Measurements from ENCODE around the gene RPS10.

RPS10 gene

DNA sequence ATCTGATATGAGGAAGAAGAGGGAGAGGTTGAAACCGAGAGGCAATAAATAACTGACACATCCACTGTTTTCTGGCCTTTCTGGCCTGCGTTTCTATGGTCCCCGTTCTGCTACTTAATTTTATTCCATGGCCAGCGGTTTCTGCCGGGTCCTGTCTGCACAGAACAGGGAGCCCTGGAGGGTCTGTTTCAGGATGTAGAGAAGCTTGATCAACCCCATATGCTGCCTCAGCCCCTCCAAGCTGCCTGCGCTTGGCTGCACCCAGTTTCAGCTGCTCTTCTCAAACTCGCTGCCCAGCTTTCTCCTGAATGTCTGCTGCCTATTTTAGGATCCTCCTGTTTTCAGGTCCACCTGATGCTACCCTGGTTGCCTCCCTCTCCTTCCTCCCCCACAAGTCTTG, 21.5 kb upstream of the RPS10 start:
- Histone ChIP-seq H2AFZ (ENCODE audit: low read length, unreplicated experiment) (no peak overlapping the region), H3K27ac (ENCODE audit: low read depth, low read length) (no peak overlapping the region), H3K36me3 (ENCODE audit: insufficient read depth, low read length) (no peaks in the 10 kb centered on the region), H3K27me3 (ENCODE audit: insufficient read depth, low read length) (peaks cover 6% of the 10 kb centered on the region; the same call in 1 of the 2 replicates), H3K4me1 (ENCODE audit: control insufficient read depth, insufficient read depth, low read length, unreplicated experiment) (no peaks in the 10 kb centered on the region), H3K79me2 (ENCODE audit: control insufficient read depth, insufficient read depth, low read length, unreplicated experiment) (no peaks in the 10 kb centered on the region), H3K4me3 (ENCODE audit: low read depth, low read length) (no peak overlapping the region)

DNA sequence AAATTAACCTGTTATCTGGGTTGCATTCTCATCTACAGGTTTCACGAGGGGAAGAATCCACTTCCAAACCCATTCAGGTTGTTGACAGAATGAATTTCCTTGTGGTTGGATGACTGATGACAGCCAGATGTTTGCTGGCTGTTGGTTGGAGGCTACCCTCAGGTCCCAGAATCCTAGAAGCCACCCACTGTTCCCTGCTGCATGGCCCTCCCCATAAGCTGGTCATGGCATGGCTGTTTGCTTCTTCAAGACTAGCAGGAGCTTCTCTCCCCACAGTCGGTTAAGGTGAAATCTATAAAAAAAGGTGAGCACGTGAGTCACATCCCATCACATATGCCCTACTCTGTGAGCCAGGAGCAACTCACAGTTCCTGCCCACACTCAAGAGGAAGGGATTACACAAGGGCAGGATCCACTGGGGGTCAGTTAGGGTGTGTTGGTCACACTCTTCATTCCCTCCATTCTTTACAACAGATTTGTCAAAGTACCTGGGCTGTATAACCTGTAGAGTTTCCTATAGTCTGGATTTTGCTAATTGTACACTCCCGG, 19.5 kb upstream of the RPS10 start:
- H2AFZ ChIP-seq (ENCODE audit: low read length, unreplicated experiment), result no peak overlapping the region

DNA sequence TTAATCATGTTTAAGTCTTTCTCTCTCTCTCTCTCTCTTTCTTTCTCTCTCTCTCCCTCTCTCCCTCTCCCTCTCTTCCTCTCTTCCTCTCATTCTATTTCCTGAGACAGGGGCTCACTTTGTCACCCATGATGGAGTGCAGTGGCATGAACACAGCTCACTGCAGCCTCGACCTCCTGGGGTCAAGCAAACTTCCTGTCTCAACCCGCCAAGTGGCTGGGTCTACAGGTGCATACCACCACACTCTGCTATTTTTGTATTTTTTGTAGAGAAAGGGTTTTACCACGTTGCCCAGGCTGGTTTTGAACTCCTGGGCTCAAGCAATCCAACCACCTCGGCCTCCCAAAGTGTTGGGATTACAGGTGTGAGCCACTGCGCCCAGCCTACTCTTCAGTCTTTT, 15.7 kb upstream of the RPS10 start:
- no peak overlapping the region for H3K4me3 ChIP-seq (ENCODE audit: low read depth, low read length)
- no peaks in the 10 kb centered on the region for H3K4me1 ChIP-seq (ENCODE audit: control insufficient read depth, insufficient read depth, low read length, unreplicated experiment)
- no peak overlapping the region for H2AFZ ChIP-seq (ENCODE audit: low read length, unreplicated experiment)
- H3K36me3 ChIP-seq (ENCODE audit: insufficient read depth, low read length), result no peaks in the 10 kb centered on the region
- H3K27me3 ChIP-seq (ENCODE audit: insufficient read depth, low read length), result peaks cover 3% of the 10 kb centered on the region; the same call in 1 of the 2 replicates
- H3K27ac ChIP-seq (ENCODE audit: low read depth, low read length), result no peak overlapping the region
- H3K79me2 ChIP-seq (ENCODE audit: control insufficient read depth, insufficient read depth, low read length, unreplicated experiment), result no peaks in the 10 kb centered on the region

More for the DNA sequence above, 19.5 kb upstream of the RPS10 start:
- Histone ChIP-seq H3K4me3 (ENCODE audit: low read depth, low read length) (no peak overlapping the region), H3K36me3 (ENCODE audit: insufficient read depth, low read length) (no peaks in the 10 kb centered on the region), H3K27ac (ENCODE audit: low read depth, low read length) (no peak overlapping the region), H3K27me3 (ENCODE audit: insufficient read depth, low read length) (peaks cover 6% of the 10 kb centered on the region; the same call in 1 of the 2 replicates), H3K4me1 (ENCODE audit: control insufficient read depth, insufficient read depth, low read length, unreplicated experiment) (no peaks in the 10 kb centered on the region), H3K79me2 (ENCODE audit: control insufficient read depth, insufficient read depth, low read length, unreplicated experiment) (no peaks in the 10 kb centered on the region)

DNA sequence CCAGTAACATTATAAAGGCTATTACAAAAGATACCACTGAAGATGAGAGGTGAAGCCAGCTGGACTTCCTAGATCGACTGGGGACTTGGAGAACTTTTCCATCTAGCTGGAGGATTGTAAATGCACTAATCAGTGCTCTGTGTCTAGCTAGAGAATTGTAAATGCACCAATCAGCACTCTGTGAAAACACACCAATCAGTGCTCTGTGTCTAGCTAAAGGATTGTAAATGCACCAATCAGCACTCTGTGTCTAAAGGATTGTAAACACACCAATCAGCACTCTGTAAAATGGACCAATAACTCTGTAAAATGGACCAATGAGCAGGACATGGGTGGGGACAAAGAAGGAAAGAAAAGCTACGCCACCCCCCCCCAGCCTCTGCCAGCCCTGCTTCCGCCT, 13.6 kb upstream of the RPS10 start:
- Histone ChIP-seq H3K4me3 (ENCODE audit: low read depth, low read length) (no peak overlapping the region), H3K79me2 (ENCODE audit: control insufficient read depth, insufficient read depth, low read length, unreplicated experiment) (no peaks in the 10 kb centered on the region), H2AFZ (ENCODE audit: low read length, unreplicated experiment) (no peak overlapping the region), H3K27ac (ENCODE audit: low read depth, low read length) (no peak overlapping the region), H3K4me1 (ENCODE audit: control insufficient read depth, insufficient read depth, low read length, unreplicated experiment) (no peaks in the 10 kb centered on the region), H3K27me3 (ENCODE audit: insufficient read depth, low read length) (no peaks in the 10 kb centered on the region), H3K36me3 (ENCODE audit: insufficient read depth, low read length) (no peaks in the 10 kb centered on the region)

DNA sequence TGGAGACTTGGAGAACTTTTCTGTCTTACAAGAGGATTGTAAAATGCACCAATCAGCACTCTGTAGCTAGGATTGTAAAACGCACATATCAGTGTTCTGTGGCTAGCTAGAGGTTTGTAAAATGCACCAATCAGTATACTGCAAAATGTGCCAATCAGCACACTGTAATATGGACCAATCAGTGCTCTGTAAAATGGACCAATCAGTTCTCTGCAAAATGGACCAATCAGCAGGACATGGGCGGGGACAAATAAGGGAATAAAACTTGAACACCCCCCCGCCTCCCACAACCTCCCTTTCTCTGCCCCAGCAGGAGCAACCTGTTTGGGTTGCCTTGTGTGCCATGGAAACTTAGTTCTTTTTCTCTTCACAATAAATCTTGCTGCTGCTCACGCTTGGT, 12.8 kb upstream of the RPS10 start:
- no peaks in the 10 kb centered on the region for H3K4me1 ChIP-seq (ENCODE audit: control insufficient read depth, insufficient read depth, low read length, unreplicated experiment)
- H3K36me3 ChIP-seq (ENCODE audit: insufficient read depth, low read length), result no peaks in the 10 kb centered on the region
- no peak overlapping the region for H3K27ac ChIP-seq (ENCODE audit: low read depth, low read length)
- no peaks in the 10 kb centered on the region for H3K27me3 ChIP-seq (ENCODE audit: insufficient read depth, low read length)
- no peak overlapping the region for H3K4me3 ChIP-seq (ENCODE audit: low read depth, low read length)
- no peak overlapping the region for H2AFZ ChIP-seq (ENCODE audit: low read length, unreplicated experiment)
- no peaks in the 10 kb centered on the region for H3K79me2 ChIP-seq (ENCODE audit: control insufficient read depth, insufficient read depth, low read length, unreplicated experiment)

DNA sequence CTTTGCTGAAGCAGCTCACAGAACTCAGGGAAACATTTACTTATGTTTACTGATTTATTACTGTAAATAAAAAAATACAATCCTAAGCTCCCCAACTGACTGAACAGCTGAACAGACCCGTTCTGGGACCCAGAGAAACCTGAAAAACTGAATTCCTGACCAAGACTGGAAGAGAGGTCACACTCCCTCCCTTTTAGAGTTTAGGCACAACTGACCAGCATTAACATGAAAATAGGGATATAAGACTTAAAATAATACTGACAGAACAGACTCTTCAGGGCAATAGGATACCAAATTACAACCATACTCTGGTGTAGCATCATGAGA, 11.7 kb upstream of the RPS10 start:
- Histone ChIP-seq H3K36me3 (ENCODE audit: insufficient read depth, low read length) (no peaks in the 10 kb centered on the region), H3K4me3 (ENCODE audit: low read depth, low read length) (no peak overlapping the region), H2AFZ (ENCODE audit: low read length, unreplicated experiment) (no peak overlapping the region), H3K4me1 (ENCODE audit: control insufficient read depth, insufficient read depth, low read length, unreplicated experiment) (no peaks in the 10 kb centered on the region), H3K27me3 (ENCODE audit: insufficient read depth, low read length) (no peaks in the 10 kb centered on the region), H3K79me2 (ENCODE audit: control insufficient read depth, insufficient read depth, low read length, unreplicated experiment) (no peaks in the 10 kb centered on the region), H3K27ac (ENCODE audit: low read depth, low read length) (no peak overlapping the region)

DNA sequence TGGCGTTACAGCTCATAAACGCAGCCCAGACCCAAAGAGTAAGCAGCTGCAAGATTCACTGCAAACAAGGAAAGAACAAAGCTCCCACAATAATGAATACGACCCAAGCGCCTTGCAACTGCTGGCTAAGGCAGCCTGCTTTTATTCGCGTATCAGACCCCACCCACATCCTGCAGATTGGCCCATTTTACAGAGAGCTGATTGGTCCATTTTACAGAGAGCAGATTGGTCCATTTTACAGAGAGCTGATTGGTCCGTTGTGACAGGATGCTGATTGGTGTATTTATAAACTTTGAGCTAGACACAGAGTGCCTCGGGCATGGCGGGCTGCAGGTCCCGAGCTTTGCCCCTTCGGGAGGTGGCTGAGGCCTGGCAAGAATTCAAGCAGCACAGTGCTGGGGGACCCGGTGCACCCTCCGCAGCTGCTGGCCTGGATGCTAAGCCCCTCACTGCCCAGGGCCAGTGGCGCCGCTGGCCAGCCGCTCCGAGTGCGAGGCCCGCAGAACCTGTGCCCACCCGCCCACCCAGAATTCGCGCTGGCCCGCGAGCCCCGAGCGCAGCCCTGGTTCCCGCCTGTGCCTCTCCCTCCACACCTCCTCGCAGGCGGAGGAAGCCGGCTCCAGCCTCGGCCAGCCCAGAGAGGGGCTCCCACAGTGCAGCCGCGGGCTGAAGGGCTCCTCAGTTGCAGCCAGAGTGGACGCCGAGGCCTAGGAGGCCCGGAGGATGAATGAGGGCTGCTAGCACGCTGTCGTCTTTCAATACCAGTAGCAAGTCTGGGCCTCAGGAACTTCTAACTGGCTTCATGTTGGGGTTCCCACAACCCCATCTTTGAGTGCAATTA, 11.2 kb upstream of the RPS10 start:
- Histone ChIP-seq H3K27ac (ENCODE audit: low read depth, low read length) (no peak overlapping the region), H3K79me2 (ENCODE audit: control insufficient read depth, insufficient read depth, low read length, unreplicated experiment) (no peaks in the 10 kb centered on the region), H2AFZ (ENCODE audit: low read length, unreplicated experiment) (no peak overlapping the region), H3K27me3 (ENCODE audit: insufficient read depth, low read length) (no peaks in the 10 kb centered on the region), H3K36me3 (ENCODE audit: insufficient read depth, low read length) (no peaks in the 10 kb centered on the region), H3K4me3 (ENCODE audit: low read depth, low read length) (no peak overlapping the region), H3K4me1 (ENCODE audit: control insufficient read depth, insufficient read depth, low read length, unreplicated experiment) (no peaks in the 10 kb centered on the region)

DNA sequence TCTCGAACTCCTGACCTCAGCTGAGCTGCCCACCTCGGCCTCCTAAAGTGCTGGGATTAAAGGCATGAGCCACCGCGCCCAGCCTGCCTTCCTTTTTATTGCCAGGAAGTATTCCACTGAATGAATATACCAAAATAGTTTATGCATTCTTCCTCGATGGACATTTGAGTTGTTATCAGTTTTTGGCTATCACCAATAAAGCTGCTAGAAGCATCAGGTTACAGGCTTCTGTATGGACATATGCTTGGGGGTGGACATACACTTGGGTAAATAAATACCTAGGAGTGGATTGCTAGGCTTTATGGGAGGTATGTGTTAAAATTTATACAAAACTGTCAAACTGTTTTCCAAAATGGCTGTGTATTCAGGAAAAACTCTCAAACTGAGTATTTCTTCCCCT, 10.0 kb upstream of the RPS10 start:
- Histone ChIP-seq H3K4me3 (ENCODE audit: low read depth, low read length) (no peak overlapping the region), H3K27me3 (ENCODE audit: insufficient read depth, low read length) (no peaks in the 10 kb centered on the region; the same call in 1 of the 2 replicates), H3K36me3 (ENCODE audit: insufficient read depth, low read length) (no peaks in the 10 kb centered on the region), H3K27ac (ENCODE audit: low read depth, low read length) (no peak overlapping the region), H3K4me1 (ENCODE audit: control insufficient read depth, insufficient read depth, low read length, unreplicated experiment) (no peaks in the 10 kb centered on the region), H3K79me2 (ENCODE audit: control insufficient read depth, insufficient read depth, low read length, unreplicated experiment) (no peaks in the 10 kb centered on the region), H2AFZ (ENCODE audit: low read length, unreplicated experiment) (no peak overlapping the region)

DNA sequence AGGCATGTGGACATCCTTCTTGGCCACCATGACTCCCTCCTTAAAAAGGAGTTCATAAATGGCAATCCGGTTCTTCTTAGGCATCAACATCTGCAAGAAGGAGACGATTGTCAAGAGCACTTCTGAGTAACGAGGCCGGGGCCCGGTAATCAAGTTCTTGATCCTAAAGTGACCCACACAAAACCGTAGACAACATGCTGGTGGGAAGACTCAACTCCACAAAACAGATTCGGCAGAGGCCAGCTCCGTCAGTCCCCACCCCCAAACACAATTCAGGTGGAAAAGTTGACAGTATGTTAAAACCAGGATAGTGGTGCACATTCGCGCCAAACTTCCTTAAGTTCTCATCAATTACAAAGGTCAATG, 754 bp downstream of the RPS10 start:
- Histone ChIP-seq H3K4me1 (ENCODE audit: control insufficient read depth, insufficient read depth, low read length, unreplicated experiment) (peaks cover 21% of the 10 kb centered on the region), H3K79me2 (ENCODE audit: control insufficient read depth, insufficient read depth, low read length, unreplicated experiment) (peaks cover 50% of the 10 kb centered on the region), H3K27ac (ENCODE audit: low read depth, low read length) (peak overlapping the region; percentile 71), H2AFZ (ENCODE audit: low read length, unreplicated experiment) (no peak overlapping the region), H3K27me3 (ENCODE audit: insufficient read depth, low read length) (no peaks in the 10 kb centered on the region), H3K36me3 (ENCODE audit: insufficient read depth, low read length) (peaks cover 47% of the 10 kb centered on the region), H3K4me3 (ENCODE audit: low read depth, low read length) (peak overlapping the region; percentile 93)

DNA sequence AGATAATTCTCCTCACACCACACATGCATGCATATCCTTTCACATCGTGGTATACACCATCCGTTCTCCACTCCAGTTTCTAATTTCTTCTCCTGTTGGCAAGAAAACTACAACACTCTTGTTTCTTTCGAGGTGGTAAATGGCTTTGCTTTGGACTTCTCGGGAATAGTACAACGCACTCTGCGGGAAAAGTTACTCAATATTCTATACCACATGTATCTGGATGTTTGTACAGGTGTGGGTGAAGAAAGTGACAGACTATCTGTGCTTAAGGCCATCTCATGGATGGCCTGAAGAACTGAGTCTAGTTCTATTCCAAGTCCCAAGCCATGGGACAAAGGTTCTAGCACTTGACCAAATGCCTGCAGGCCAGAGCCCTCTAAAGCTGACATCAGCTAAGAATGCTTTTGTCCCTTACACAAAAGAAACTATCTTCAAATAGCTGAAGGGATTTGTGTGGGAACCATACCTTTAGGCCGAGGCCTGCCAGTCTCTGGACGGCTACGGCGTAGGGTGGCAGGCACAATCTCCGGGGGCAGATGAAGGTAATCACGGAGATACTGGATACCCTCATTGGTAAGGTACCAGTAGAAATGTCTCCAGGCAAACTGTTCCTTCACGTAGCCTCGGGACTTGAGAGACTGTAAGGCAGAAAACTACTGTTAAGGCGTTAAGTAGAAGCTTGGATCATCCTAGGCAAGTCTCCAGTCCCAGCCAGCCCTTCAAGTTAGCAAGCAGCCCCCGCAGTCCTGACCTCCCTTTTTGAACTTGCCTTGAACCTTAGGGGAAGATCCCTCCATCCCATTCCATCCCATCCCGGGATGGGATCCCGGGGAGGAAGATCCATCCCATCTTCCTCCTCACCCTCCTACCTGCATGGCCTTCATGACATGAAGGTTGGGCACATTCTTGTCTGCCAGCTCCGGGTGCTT, 1.4 kb downstream of the RPS10 start:
- Histone ChIP-seq H3K4me1 (ENCODE audit: control insufficient read depth, insufficient read depth, low read length, unreplicated experiment) (peaks cover 21% of the 10 kb centered on the region), H3K36me3 (ENCODE audit: insufficient read depth, low read length) (peaks cover 53% of the 10 kb centered on the region), H3K27me3 (ENCODE audit: insufficient read depth, low read length) (no peaks in the 10 kb centered on the region), H2AFZ (ENCODE audit: low read length, unreplicated experiment) (no peak overlapping the region), H3K4me3 (ENCODE audit: low read depth, low read length) (peak overlapping the region; percentile 93), H3K27ac (ENCODE audit: low read depth, low read length) (peak overlapping the region; percentile 17; the same call in 1 of the 2 replicates), H3K79me2 (ENCODE audit: control insufficient read depth, insufficient read depth, low read length, unreplicated experiment) (peaks cover 55% of the 10 kb centered on the region)
